Mesothelial cell of epicardium (in vitro differentiated cells): Measurements from ENCODE around the gene CHI3L2. TPM values are rescaled to one million over a fixed set of nuclear protein-coding genes. Genes with fewer than 3 reads are reported as not detected.
A peak's percentile ranks its signal among the peaks of the same experiment; 100 is the strongest.

Experiments used
- DNase-seq, 2 experiments: peaks; one replicate each; pipeline ENCODE4 v3.0.0; 2021; ENCODE audit warnings: low spot score in 2 of 2; ENCODE audit not compliant: unreplicated experiment in 2 of 2
- H3K27ac Mint-ChIP-seq: 2 replicates; pipeline ENCODE4 v1.8.0; 2021; ENCODE audit warnings: mixed read lengths
- H3K27me3 Mint-ChIP-seq: 2 replicates; pipeline ENCODE4 v1.8.0; 2021; ENCODE audit warnings: low read depth, mixed read lengths
- H3K36me3 Mint-ChIP-seq: 2 replicates; pipeline ENCODE4 v1.8.0; 2021; ENCODE audit warnings: mixed read lengths
- H3K4me1 Mint-ChIP-seq: 2 replicates; pipeline ENCODE4 v1.8.0; 2021; ENCODE audit warnings: mixed read lengths
- H3K4me3 Mint-ChIP-seq: 2 replicates; pipeline ENCODE4 v1.8.0; 2021; ENCODE audit warnings: mild to moderate bottlenecking, moderate library complexity, mixed read lengths
- H3K9me3 Mint-ChIP-seq: 2 replicates; pipeline ENCODE4 v1.8.0; 2021; ENCODE audit warnings: mixed read lengths
- CTCF ChIP-seq: fragments of 200-600 bp; sonication (generic); IDR thresholded peaks from one replicate; pipeline ENCODE4 v1.5.0; 2021; ENCODE audit warnings: antibody characterized with exemption; ENCODE audit not compliant: unreplicated experiment
- total RNA-seq: library from RNA; stranded (reverse); gene quantifications from 3 replicates; pipeline ENCODE4 v1.2.1, GENCODE V29; 2021

Gene CHI3L2
- total RNA-seq, 1 donor from 2014 or later: not detected

GRCh38 chr1:111190931-111191451 lies 36.5 kb upstream of the CHI3L2 start:
- peaks cover 5% of the 10 kb centered on the region for H3K4me1 Mint-ChIP-seq
- no peak for TF ChIP-seq CTCF
- H3K36me3 Mint-ChIP-seq: peaks cover 19% of the 10 kb centered on the region
- no peak overlapping the region for H3K4me3 Mint-ChIP-seq
- DNase-seq: no peak
- no peak overlapping the region for H3K27ac Mint-ChIP-seq
- no peaks in the 10 kb centered on the region for H3K9me3 Mint-ChIP-seq
- no peaks in the 10 kb centered on the region for H3K27me3 Mint-ChIP-seq

GRCh38 chr1:111191496-111191895 lies 36.0 kb upstream of the CHI3L2 start:
- no peak overlapping the region for H3K27ac Mint-ChIP-seq
- TF ChIP-seq CTCF: no peak

GRCh38 chr1:111192074-111192473 lies 35.4 kb upstream of the CHI3L2 start:
- TF ChIP-seq CTCF: no peak
- H3K36me3 Mint-ChIP-seq: peaks cover 16% of the 10 kb centered on the region
- no peak for DNase-seq
- H3K27ac Mint-ChIP-seq: no peak overlapping the region
- no peak overlapping the region for H3K4me3 Mint-ChIP-seq
- no peaks in the 10 kb centered on the region for H3K27me3 Mint-ChIP-seq
- H3K4me1 Mint-ChIP-seq: peaks cover 5% of the 10 kb centered on the region
- no peaks in the 10 kb centered on the region for H3K9me3 Mint-ChIP-seq

More at GRCh38 chr1:111191496-111191895, 36.0 kb upstream of the CHI3L2 start:
- H3K27me3 Mint-ChIP-seq: no peaks in the 10 kb centered on the region
- H3K4me3 Mint-ChIP-seq: no peak overlapping the region
- H3K36me3 Mint-ChIP-seq: peaks cover 19% of the 10 kb centered on the region
- DNase-seq: no peak
- H3K4me1 Mint-ChIP-seq: peaks cover 5% of the 10 kb centered on the region
- no peaks in the 10 kb centered on the region for H3K9me3 Mint-ChIP-seq

- Mint-ChIP-seq H3K36me3 (peaks cover 16% of the 10 kb centered on the region), H3K27ac (peak overlapping the region; percentile 70), H3K4me3 (no peak overlapping the region), H3K4me1 (peaks cover 5% of the 10 kb centered on the region), H3K27me3 (no peaks in the 10 kb centered on the region), H3K9me3 (no peaks in the 10 kb centered on the region)
- no peak for DNase-seq
- no peak for TF ChIP-seq CTCF
These were observed 34.6 kb upstream of the CHI3L2 start for GRCh38 chr1:111192658-111193519.

GRCh38 chr1:111193712-111194480 lies 33.6 kb upstream of the CHI3L2 start:
- no peak for TF ChIP-seq CTCF
- H3K27me3 Mint-ChIP-seq: no peaks in the 10 kb centered on the region
- no peak overlapping the region for H3K27ac Mint-ChIP-seq
- peaks cover 7% of the 10 kb centered on the region for H3K36me3 Mint-ChIP-seq
- DNase-seq: no peak
- no peak overlapping the region for H3K4me3 Mint-ChIP-seq
- peaks cover 5% of the 10 kb centered on the region for H3K4me1 Mint-ChIP-seq
- no peaks in the 10 kb centered on the region for H3K9me3 Mint-ChIP-seq
